ENCODE data around the gene SULT2B1.
A peak's percentile ranks its signal among the peaks of the same experiment; 100 is the strongest.

The SULT2B1 gene

DNA sequence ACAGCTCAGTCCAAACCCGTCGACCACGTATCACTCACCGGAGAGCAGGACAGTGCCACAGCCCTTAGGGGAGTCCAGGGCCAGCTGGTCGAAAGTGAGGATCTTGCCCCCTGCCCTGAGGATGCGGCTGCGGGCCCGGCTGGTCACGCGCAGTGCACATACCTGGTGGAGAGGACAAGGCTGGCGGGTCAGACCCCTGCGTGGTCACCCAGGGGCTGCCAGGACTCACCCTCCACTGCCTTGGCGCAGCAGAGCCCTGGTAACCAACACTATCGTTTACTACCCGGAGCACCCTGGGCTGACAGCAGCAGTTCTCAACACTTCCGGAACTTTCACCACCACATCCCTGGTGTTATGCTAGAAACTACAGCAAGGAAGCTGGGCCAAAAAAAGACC is 64.1 kb downstream of the SULT2B1 start:
- DNase-seq (ENCODE audit: low read depth): no peak
- TF ChIP-seq, protein P1, sequence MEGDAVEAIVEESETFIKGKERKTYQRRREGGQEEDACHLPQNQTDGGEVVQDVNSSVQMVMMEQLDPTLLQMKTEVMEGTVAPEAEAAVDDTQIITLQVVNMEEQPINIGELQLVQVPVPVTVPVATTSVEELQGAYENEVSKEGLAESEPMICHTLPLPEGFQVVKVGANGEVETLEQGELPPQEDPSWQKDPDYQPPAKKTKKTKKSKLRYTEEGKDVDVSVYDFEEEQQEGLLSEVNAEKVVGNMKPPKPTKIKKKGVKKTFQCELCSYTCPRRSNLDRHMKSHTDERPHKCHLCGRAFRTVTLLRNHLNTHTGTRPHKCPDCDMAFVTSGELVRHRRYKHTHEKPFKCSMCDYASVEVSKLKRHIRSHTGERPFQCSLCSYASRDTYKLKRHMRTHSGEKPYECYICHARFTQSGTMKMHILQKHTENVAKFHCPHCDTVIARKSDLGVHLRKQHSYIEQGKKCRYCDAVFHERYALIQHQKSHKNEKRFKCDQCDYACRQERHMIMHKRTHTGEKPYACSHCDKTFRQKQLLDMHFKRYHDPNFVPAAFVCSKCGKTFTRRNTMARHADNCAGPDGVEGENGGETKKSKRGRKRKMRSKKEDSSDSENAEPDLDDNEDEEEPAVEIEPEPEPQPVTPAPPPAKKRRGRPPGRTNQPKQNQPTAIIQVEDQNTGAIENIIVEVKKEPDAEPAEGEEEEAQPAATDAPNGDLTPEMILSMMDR (IDR thresholded peaks at IDR 0.05; ENCODE audit: insufficient read depth, low read depth, low read length, missing control alignments): no peak
- H3K4me3 ChIP-seq (ENCODE audit: low read depth, low read length): no peak overlapping the region

DNA sequence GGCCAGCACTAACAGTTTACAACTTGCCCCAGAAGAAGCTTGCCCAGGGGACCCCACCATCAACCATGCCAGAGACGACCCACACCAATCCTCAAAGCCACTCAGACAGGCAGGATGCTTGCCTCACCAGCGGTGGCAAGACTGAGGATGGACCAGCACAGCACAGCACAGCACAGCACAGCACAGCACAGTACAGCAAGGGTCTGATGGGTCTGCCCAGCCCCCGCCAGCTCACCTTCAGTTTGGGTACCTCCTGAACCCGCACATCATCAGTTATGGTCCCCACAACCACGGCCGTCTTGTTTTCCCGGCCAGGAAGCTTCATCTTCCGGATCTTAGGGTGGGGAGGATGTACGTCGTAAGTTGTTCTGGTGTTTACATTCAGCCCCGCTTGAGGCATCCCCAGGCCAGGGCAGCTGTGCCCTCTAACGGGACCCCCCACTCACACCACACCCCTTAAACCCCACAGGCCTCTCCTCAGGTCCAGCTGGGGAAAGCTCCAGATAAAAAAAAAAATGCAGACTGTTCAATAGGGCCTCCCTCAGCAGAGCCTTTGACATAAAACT is 64.6 kb downstream of the SULT2B1 start:
- H3K4me3 ChIP-seq (ENCODE audit: low read depth, low read length): no peak overlapping the region; the same call in 1 of the 2 replicates
- DNase-seq (ENCODE audit: low read depth): no peak
- TF ChIP-seq, protein P1 (IDR thresholded peaks at IDR 0.05; ENCODE audit: insufficient read depth, low read depth, low read length, missing control alignments): no peak

DNA sequence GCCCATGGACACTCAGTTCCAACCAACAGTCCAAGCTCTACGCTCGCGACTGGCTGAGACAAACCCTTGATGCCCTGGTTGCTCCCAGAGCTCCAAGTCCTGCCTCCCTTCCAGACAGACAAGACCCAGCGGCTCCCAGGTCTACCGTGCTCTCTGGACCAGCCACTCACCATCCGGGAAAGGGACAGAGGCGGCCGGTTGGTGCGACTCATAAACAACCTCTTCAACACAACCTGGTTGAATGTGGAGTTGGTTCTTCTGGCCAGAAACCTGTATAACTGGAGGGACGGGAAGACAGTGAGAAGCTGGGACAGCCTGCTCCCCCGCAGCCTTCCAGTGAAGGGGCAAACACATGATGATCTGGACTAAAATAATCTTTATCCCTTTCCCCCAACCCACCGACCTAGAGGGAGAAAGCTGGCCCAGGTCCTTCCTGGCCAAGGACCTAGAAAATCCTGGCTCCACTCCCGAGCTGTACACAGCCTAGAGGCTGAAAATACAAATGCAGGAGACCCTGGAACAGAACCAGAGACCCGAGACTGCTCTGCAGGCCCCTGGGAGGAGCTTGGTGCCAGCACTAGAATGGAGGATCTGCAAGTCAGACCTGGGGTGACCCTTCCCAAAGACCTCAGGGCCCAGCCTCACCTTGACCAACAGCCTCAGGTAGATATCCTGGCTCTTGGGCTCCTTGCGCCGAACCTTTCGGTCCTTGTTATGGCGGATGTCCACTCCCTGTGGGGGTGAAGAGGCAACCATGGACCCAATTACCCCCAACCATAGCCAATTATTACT is 65.4 kb downstream of the SULT2B1 start:
- DNase-seq (ENCODE audit: low read depth): no peak

DNA sequence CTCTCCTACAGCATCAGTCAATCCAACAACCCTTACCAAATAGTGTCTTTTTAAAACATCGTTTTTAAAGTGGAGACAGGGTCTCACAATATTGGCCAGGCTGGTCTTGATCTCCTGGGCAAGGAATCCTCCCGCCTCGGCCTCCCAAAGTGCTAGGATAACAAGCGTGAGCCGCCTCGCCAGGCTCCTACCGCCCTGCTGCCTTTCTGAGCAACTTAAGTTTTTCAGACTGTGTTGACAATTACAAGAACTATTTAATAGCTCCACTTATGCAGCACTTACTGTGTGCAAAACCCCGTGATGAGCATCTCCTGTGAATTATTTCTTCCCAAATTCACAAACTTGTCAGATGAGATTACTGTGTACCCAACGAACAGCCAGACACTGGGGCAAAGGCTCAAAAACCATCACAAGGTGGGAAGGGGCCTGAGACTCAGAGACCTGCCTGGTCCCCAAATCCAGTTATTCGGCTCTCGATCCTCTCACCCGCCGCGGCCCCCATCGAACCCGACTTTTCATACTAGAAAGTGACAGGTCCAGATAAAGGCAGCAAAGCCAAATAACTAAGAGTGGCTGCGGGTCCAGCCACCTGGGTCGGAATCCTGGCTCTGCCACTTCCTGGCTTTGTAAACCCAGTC is 66.4 kb downstream of the SULT2B1 start:
- H3K4me3 ChIP-seq (ENCODE audit: low read depth, low read length): peak overlapping the region; percentile 87
- TF ChIP-seq, protein P1 (IDR thresholded peaks at IDR 0.05; ENCODE audit: insufficient read depth, low read depth, low read length, missing control alignments): no peak
- DNase-seq (ENCODE audit: low read depth): peak; percentile 18

More for the DNA sequence above, 65.4 kb downstream of the SULT2B1 start:
- TF ChIP-seq, protein P1 (IDR thresholded peaks at IDR 0.05; ENCODE audit: insufficient read depth, low read depth, low read length, missing control alignments): no peak
- H3K4me3 ChIP-seq (ENCODE audit: low read depth, low read length): peak overlapping the region; percentile 87

DNA sequence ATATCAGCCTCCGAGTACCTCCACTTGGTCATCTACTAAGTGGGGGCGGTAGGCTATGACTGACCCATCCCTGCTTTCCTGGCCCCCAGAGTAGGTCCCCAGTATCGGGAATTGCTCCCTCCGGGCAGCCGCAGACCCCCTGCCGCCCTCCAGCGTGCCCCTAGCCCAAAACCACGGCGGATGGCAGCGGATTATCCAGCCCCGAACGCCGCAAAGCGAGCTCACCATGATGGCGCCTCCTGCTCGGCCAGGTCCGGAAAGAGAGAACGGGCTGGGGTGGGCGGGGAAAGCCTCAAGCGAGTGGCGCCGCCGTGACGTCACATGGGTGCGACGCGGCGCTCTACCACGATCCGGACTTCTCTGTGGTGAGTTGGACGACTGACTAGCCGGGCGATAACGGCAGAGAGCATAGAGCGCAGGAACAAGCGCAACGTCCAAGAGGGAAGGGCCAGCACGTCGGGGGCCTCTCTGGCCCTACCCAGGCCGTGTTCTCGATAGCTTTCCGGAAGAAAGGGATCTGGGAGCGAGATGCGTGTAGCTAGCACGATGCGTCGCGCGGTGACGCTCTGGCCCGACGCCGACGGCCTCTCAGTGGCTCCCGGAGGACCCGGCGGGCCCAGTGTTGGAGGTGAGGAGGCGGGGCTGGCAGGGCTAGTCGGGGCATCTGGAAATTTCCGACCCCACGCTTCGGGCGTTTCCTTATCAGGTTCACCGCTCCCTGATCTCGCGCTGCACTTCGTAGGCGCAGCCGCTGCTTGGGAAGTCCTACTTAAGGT is 67.1 kb downstream of the SULT2B1 start, which contains the start of the genes RPL18 and SPHK2:
Gene RPL18 (minus strand): TSS at position 263 of the 776 bp plus-strand sequence. CDS start 35 bp downstream, at position 228.
Gene SPHK2 (plus strand): TSS at position 591 of the 776 bp plus-strand sequence. CDS start 1,009 bp downstream, outside the sequence.
- peak within 1 kb of the TSS; percentile 91 for H3K4me3 ChIP-seq (ENCODE audit: low read depth, low read length)
- TF ChIP-seq, protein P1 (IDR thresholded peaks at IDR 0.05; ENCODE audit: insufficient read depth, low read depth, low read length, missing control alignments): no peak
- peak; percentile 100 for DNase-seq (ENCODE audit: low read depth)
